ENCODE measurements around the gene MEFV. TPM values are rescaled to one million over a fixed set of nuclear protein-coding genes. Genes with fewer than 3 reads are reported as not detected.
"Not testable (repeated sequence)": the region's sequence is repeated elsewhere in the genome, so short reads cannot be mapped to it uniquely, and the experiment has no call there.

MEFV gene
- total and polyA plus RNA-seq, 2 donors (not counting 3 experiments of a cell fraction or from before 2014, with no cell fraction given) = not detected

- H3K4me1 ChIP-seq (ENCODE audit: control insufficient read depth, extremely low read depth, insufficient read depth, low read length); H2AFZ ChIP-seq (ENCODE audit: low read depth, low read length); POLR2A ChIA-PET; H3K79me2 ChIP-seq (ENCODE audit: control insufficient read depth, insufficient read depth, low read length); FAIRE-seq; H3K4me3 ChIP-seq (replicated peaks in 1 of 3; ENCODE audit: insufficient read depth in 1 of 3, low read depth in 1 of 3, low read length in 3 of 3); dilution Hi-C loops (cut with MboI; ENCODE audit: extremely low pct_ligation_motif_present, low sequenced_read_pairs); H3K9me3 ChIP-seq (replicated peaks; ENCODE audit: control insufficient read depth, insufficient read depth, low read length); H3K36me3 ChIP-seq (ENCODE audit: control insufficient read depth in 2 of 2, extremely low read depth in 1 of 2, insufficient read depth in 2 of 2, low read length in 2 of 2); H4K20me1 ChIP-seq (replicated peaks; ENCODE audit: control insufficient read depth, extremely low read depth, insufficient read depth, low read length); DNase-seq (ENCODE audit: low read depth, low spot score); H3K27ac ChIP-seq (ENCODE audit: insufficient read depth, low read depth, low read length); H3K4me2 ChIP-seq (ENCODE audit: insufficient read depth, low read length); intact Hi-C loops (cut with micrococcal nuclease); CTCF ChIA-PET; H3K9ac ChIP-seq (replicated peaks; ENCODE audit: extremely low read depth, insufficient read depth, low read length); H3K9me1 ChIP-seq (replicated peaks; ENCODE audit: control insufficient read depth, extremely low read depth, insufficient read depth, low read length); H3K27me3 ChIP-seq (ENCODE audit: control insufficient read depth in 2 of 2, insufficient read depth in 2 of 2, low read length in 2 of 2); BruUV-seq (replicated peaks): not testable (repeated sequence)
Observed at GRCh38 chr16:3205939-3206338, 50.5 kb downstream of the MEFV start.

DNA sequence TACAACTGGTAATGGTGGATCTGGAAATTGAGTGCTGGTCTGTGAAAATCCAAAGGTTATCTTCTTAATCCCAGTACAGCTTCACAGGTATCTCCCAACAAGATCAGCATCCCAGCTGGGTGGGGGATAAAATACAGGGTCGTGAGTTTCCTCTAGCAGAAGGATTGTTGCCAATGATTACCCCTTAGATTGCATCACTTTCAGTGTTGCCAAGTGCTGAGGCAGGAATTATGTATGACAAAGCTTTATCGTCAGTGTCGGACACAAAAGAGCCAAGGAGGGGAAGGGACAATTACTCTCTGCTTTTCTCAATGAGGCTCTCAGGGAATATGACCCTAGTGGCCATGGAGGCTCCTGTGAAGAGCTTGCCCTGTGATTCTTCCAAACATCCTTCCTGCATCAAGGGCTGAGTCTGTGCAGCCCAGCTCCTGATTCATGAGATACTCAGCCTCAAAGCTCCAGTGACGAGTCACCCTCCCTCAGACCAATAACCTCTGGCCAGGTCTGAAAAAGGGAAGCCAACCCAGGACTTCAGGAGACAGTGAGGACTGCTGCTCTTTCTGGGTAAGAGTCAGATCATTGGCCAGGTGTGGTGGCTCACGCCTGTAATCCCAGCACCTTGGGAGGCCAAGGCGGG lies 53.4 kb downstream of the MEFV start:
- Histone ChIP-seq H2AFZ (ENCODE audit: low read depth, low read length) (no peak overlapping the region), H3K9ac (replicated peaks; ENCODE audit: extremely low read depth, insufficient read depth, low read length) (no peak overlapping the region), H3K9me1 (replicated peaks; ENCODE audit: control insufficient read depth, extremely low read depth, insufficient read depth, low read length) (no peaks in the 10 kb centered on the region), H3K27me3 (ENCODE audit: control insufficient read depth in 2 of 2, insufficient read depth in 2 of 2, low read length in 2 of 2) (peaks cover 2 to 8% of the 10 kb centered on the region in 2 experiments), H4K20me1 (replicated peaks; ENCODE audit: control insufficient read depth, extremely low read depth, insufficient read depth, low read length) (no peaks in the 10 kb centered on the region), H3K36me3 (ENCODE audit: control insufficient read depth in 2 of 2, extremely low read depth in 1 of 2, insufficient read depth in 2 of 2, low read length in 2 of 2) (no peaks in the 10 kb centered on the region), H3K4me3 (replicated peaks in 1 of 3; ENCODE audit: insufficient read depth in 1 of 3, low read depth in 1 of 3, low read length in 3 of 3) (no peak overlapping the region), H3K79me2 (ENCODE audit: control insufficient read depth, insufficient read depth, low read length) (no peaks in the 10 kb centered on the region), H3K9me3 (replicated peaks; ENCODE audit: control insufficient read depth, insufficient read depth, low read length) (peaks cover 2% of the 10 kb centered on the region), H3K4me2 (ENCODE audit: insufficient read depth, low read length) (no peak overlapping the region), H3K4me1 (ENCODE audit: control insufficient read depth, extremely low read depth, insufficient read depth, low read length) (no peaks in the 10 kb centered on the region), H3K27ac (ENCODE audit: insufficient read depth, low read depth, low read length) (no peak overlapping the region)
- no peak for TF ChIP-seq JUN (IDR thresholded peaks at IDR 0.05; ENCODE audit: borderline replicate concordance, insufficient read depth, insufficient read length, low read depth)
- no peak for TF ChIP-seq FOS (IDR thresholded peaks at IDR 0.05; ENCODE audit: borderline replicate concordance, insufficient read depth, low read length)
- no peak for TF ChIP-seq GATA2 (IDR thresholded peaks at IDR 0.05; ENCODE audit: insufficient read depth, insufficient read length, low read depth, low read length)
- TF ChIP-seq POLR2AphosphoS5 (IDR thresholded peaks at IDR 0.05; ENCODE audit: insufficient read depth, low read depth, low read length) = no peak
- TF ChIP-seq, protein P1, sequence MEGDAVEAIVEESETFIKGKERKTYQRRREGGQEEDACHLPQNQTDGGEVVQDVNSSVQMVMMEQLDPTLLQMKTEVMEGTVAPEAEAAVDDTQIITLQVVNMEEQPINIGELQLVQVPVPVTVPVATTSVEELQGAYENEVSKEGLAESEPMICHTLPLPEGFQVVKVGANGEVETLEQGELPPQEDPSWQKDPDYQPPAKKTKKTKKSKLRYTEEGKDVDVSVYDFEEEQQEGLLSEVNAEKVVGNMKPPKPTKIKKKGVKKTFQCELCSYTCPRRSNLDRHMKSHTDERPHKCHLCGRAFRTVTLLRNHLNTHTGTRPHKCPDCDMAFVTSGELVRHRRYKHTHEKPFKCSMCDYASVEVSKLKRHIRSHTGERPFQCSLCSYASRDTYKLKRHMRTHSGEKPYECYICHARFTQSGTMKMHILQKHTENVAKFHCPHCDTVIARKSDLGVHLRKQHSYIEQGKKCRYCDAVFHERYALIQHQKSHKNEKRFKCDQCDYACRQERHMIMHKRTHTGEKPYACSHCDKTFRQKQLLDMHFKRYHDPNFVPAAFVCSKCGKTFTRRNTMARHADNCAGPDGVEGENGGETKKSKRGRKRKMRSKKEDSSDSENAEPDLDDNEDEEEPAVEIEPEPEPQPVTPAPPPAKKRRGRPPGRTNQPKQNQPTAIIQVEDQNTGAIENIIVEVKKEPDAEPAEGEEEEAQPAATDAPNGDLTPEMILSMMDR (IDR thresholded peaks at IDR 0.05; ENCODE audit: extremely low read depth in 1 of 2, insufficient read depth in 1 of 2, low read depth in 1 of 2, low read length in 2 of 2) = no peak
- TF ChIP-seq, protein P2, sequence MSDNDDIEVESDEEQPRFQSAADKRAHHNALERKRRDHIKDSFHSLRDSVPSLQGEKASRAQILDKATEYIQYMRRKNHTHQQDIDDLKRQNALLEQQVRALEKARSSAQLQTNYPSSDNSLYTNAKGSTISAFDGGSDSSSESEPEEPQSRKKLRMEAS (IDR thresholded peaks at IDR 0.05; ENCODE audit: insufficient read depth, insufficient read length) = no peak
- TF ChIP-seq EZH2 (IDR thresholded peaks at IDR 0.05; ENCODE audit: borderline replicate concordance, low read depth, low read length, severe bottlenecking) = no peak
- TF ChIP-seq MYC (IDR thresholded peaks at IDR 0.05; ENCODE audit: low read depth, low read length) = no peak
- TF ChIP-seq POLR2A (IDR thresholded peaks at IDR 0.05; ENCODE audit: low read depth, low read length) = no peak
- FAIRE-seq (no peak), DNase-seq (ENCODE audit: low read depth, low spot score) (no peak)
- ChIA-PET POLR2A (no interaction called here), CTCF (interaction anchor here (1.2 kb wide), 1 partner anchor 14 kb away, joined by 3 read pairs; no protein-coding TSS in a partner anchor)
- BruUV-seq (replicated peaks) = no TSS peak
- dilution Hi-C loops (cut with MboI; ENCODE audit: extremely low pct_ligation_motif_present, low sequenced_read_pairs) = no loop called here
- intact Hi-C loops (cut with micrococcal nuclease) = no loop called here
